WERI-Rb-1 (cell line): ENCODE results near the gene CCDC159.
"Not testable (repeated sequence)": the region's sequence is repeated elsewhere in the genome, so short reads cannot be mapped to it uniquely, and the experiment has no call there.

ENCODE experiments used
- DNase-seq: peaks from one replicate; pipeline ENCODE4 v3.0.0-alpha.2; 2020
- H3K27ac ChIP-seq: fragments of 250-450 bp; sonication (Bioruptor Pico); 2 replicates; pipeline ENCODE4 v1.5.1; 2020; ENCODE audit warnings: mild to moderate bottlenecking, moderate library complexity
- H3K27me3 ChIP-seq: fragments of 250-450 bp; sonication (Bioruptor Pico); 2 replicates; pipeline ENCODE4 v1.5.1; 2021; ENCODE audit warnings: mild to moderate bottlenecking, low read depth, moderate library complexity; ENCODE audit not compliant: insufficient read depth, severe bottlenecking
- H3K36me3 ChIP-seq: fragments of 250-450 bp; sonication (Bioruptor Pico); 2 replicates; pipeline ENCODE4 v1.5.1; 2020; ENCODE audit warnings: mild to moderate bottlenecking, moderate library complexity
- H3K4me3 ChIP-seq: 2 replicates; pipeline ENCODE4 v1.5.1; 2011; ENCODE audit warnings: low read depth, mild to moderate bottlenecking, control low read depth, low read length
- H3K9me3 ChIP-seq: fragments of 250-450 bp; sonication (Bioruptor Pico); 2 replicates; pipeline ENCODE4 v1.5.1; 2021; ENCODE audit warnings: mild to moderate bottlenecking, moderate library complexity; ENCODE audit not compliant: severe bottlenecking
- CTCF ChIP-seq: IDR thresholded peaks from 2 replicates; pipeline ENCODE4 v1.5.1; 2011; ENCODE audit warnings: low read depth, mild to moderate bottlenecking, control low read depth, inconsistent platforms, low read length

The CCDC159 gene

GRCh38 chr19:11346104-11346940, at the start of gene CCDC159, which contains the start of gene TMEM205:
CCDC159 (plus strand) TSS chr19:11346519; CDS start chr19:11346607, 88 bp downstream.
TMEM205 (minus strand) TSS chr19:11346268; CDS start chr19:11345619, 649 bp downstream.
- H3K36me3 ChIP-seq: peaks cover 9% of the 10 kb centered on the region
- peak; percentile 41; the same call in 1 of the 2 replicates for TF ChIP-seq CTCF
- peak; percentile 99 for DNase-seq
- H3K4me3 ChIP-seq: peak within 1 kb of the TSS; percentile 86
- H3K27me3 ChIP-seq: no peaks in the 10 kb centered on the region
- peak within 1 kb of the TSS; percentile 77 for H3K27ac ChIP-seq
- H3K9me3 ChIP-seq: peaks cover 13% of the 10 kb centered on the region

- TF ChIP-seq CTCF: no peak
These were observed 46.1 kb upstream of the CCDC159 start for GRCh38 chr19:11299946-11300810.

GRCh38 chr19:11300811-11301120, 45.6 kb upstream of the CCDC159 start:
- no peaks in the 10 kb centered on the region for H3K27me3 ChIP-seq
- no peaks in the 10 kb centered on the region for H3K36me3 ChIP-seq
- DNase-seq: no peak
- H3K4me3 ChIP-seq: no peak overlapping the region
- no peak overlapping the region for H3K27ac ChIP-seq
- peaks cover 4% of the 10 kb centered on the region for H3K9me3 ChIP-seq
- TF ChIP-seq CTCF: no peak

More at GRCh38 chr19:11299946-11300810, 46.1 kb upstream of the CCDC159 start:
- H3K9me3 ChIP-seq: peaks cover 4% of the 10 kb centered on the region
- no peak overlapping the region for H3K27ac ChIP-seq
- H3K27me3 ChIP-seq: no peaks in the 10 kb centered on the region
- H3K36me3 ChIP-seq: no peaks in the 10 kb centered on the region
- no peak overlapping the region for H3K4me3 ChIP-seq
- no peak for DNase-seq

- no peak overlapping the region for H3K27ac ChIP-seq
- no peaks in the 10 kb centered on the region for H3K36me3 ChIP-seq
- no peak overlapping the region for H3K4me3 ChIP-seq
- no peak for TF ChIP-seq CTCF
- H3K9me3 ChIP-seq: peaks cover 4% of the 10 kb centered on the region
- no peak for DNase-seq
- H3K27me3 ChIP-seq: no peaks in the 10 kb centered on the region
These were observed 41.4 kb upstream of the CCDC159 start for GRCh38 chr19:11304936-11305335.

- no peak overlapping the region for H3K4me3 ChIP-seq
- H3K27me3 ChIP-seq: no peaks in the 10 kb centered on the region
- H3K9me3 ChIP-seq: peaks cover 4% of the 10 kb centered on the region
- no peak for TF ChIP-seq CTCF
- no peak for DNase-seq
- no peak overlapping the region for H3K27ac ChIP-seq
- H3K36me3 ChIP-seq: no peaks in the 10 kb centered on the region
These were observed 40.0 kb upstream of the CCDC159 start for GRCh38 chr19:11306337-11306736.

GRCh38 chr19:11320278-11320995, 25.9 kb upstream of the CCDC159 start:
- not testable (repeated sequence) for DNase-seq, H3K27me3 ChIP-seq, H3K4me3 ChIP-seq, H3K36me3 ChIP-seq, H3K9me3 ChIP-seq
- peak overlapping the region; percentile 43 for H3K27ac ChIP-seq
